Measurements from ENCODE around the gene DRG2.

The DRG2 gene

GRCh38 chr17:18087610-18088491 lies at the start of gene DRG2:
TSS of gene DRG2 (plus strand) at chr17:18087948. CDS start at chr17:18088024, 76 bp downstream.
- DNase-seq = peak; percentile 41

GRCh38 chr17:18038149-18038850 lies 49.4 kb upstream of the DRG2 start:
- DNase-seq = no peak

DNA sequence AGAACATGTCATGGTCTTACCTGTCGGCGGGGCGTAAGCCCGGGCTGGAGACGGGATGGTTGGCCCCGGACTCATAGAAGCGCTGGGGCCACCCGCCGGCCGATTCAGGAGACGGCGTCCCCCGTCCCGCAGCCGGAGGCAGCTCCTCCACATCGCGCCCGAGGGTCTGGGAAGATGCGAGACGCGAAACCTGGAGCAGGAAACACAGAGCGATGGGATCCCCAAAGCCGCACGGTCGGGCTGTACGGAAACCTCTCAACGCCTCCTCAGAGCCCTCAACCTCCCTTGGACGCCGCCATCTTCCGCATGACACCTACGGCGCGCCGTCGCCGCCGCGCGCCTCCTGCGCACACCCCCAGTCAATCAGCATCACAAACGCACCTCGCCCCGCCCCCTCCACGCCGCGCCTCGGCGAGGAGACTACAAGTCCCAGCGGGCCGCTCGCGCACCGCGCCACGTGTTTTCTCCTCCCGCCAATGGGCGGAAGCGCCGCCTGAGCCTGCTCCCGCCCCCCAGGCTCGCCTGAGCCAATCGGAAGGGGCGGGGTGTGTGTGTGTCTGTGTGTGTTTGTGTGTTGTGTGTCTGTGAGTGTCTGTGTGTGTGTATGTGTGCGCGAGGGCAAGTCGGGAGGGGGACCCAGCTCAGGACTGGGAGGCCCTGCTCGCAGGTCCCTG lies 48.8 kb upstream of the DRG2 start, which contains the start of the genes ATPAF2 and GID4:
Gene ATPAF2 (minus strand): TSS at position 308 of the 674 bp plus-strand sequence. CDS start 155 bp downstream, at position 153.
Gene GID4 (plus strand): TSS at position 548 of the 674 bp plus-strand sequence. CDS start 57 bp downstream, at position 605.
- DNase-seq = peak; percentile 80

- DNase-seq = no peak
Observed at GRCh38 chr17:18039535-18040260, 48.0 kb upstream of the DRG2 start.

DNA sequence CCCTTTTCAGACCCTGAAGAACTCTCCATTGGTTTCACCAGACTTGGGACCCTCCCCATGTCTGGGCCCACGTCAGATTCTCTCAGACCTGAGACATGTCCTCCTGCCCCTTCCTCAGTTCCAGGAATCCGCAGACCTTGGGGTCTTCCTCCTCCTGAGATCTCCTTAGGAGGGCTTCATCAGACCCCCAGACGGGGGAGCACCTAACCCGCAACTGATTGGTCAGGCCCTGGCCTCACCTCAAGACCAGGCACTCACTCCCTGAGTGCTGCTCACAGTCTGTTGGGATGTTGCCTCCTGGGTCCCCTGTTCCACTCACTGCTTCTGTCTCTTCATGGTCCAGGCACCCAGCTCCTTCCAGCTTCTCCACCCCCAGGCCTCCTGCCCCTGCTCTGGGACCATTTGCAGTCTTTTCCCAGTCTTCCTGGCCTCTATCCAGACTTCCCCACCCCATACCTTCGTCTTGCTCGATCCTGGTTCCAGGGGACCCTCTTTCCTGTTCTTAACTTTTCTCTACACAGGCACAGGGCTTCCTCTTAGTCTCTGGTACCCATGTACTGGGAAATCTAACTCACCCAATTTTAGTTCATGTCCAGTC lies 47.4 kb upstream of the DRG2 start:
- no peak for DNase-seq

DNA sequence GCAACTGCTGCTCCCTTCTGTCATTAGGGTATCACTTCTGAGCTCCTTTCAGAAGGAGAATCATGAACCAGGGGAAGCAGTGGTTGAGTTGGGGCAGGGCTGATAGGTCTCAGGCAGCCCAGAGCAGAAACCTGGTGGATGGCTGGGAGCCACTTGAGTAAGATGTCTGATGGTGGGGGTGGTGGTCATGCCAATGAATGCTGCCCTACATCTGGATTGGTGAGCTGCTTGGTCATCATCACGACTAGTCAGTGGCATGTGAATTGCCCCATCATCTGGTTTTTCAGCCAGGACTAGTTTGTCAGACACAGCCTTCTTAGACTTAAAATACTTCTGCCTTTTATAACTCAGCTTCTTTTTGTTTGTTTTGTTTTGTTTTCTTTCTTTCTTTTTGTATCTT lies 46.0 kb upstream of the DRG2 start:
- DNase-seq = no peak

- no peak for DNase-seq
Observed at GRCh38 chr17:18042983-18043382, 44.8 kb upstream of the DRG2 start.

- DNase-seq = no peak
Observed at GRCh38 chr17:18043491-18043890, 44.3 kb upstream of the DRG2 start.

- DNase-seq = no peak
Observed at GRCh38 chr17:18044609-18045008, 43.1 kb upstream of the DRG2 start.

DNA sequence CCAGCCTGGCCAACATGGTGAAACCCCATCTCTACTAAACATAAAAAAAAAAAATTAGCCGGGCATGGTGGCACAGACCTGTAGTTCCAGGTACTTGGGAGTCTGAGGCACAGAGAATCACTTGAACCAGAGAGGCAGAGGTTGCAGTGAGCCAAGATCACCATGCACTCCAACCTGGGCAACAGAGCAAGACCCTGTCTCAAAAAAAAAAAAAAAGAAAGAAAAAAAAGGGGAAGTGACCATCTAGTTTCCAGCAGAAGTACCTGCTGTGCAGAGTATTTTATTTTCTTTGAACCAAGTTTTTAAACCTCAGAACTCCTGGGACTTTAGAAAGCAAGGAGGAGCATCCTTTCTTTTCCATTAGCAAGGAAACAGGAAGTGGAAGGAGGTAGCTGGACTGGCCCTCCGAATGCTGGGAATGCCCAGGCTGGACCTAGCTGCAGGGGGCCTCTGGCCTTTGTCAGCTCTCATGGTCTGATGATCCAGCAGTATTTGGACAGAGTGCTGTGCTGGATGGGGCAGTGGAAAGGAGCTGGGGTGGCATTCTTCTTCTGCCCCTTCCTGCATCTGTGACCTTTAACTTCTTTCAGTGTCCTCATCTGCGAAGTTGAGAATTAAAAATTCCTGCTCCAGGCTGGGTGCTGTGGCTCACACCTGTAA lies 41.9 kb upstream of the DRG2 start:
- no peak for DNase-seq

GRCh38 chr17:18055597-18055996 lies 32.2 kb upstream of the DRG2 start:
- DNase-seq = no peak

GRCh38 chr17:18056214-18056613 lies 31.5 kb upstream of the DRG2 start:
- no peak for DNase-seq

- DNase-seq = no peak
Observed at GRCh38 chr17:18059283-18059682, 28.5 kb upstream of the DRG2 start.

DNA sequence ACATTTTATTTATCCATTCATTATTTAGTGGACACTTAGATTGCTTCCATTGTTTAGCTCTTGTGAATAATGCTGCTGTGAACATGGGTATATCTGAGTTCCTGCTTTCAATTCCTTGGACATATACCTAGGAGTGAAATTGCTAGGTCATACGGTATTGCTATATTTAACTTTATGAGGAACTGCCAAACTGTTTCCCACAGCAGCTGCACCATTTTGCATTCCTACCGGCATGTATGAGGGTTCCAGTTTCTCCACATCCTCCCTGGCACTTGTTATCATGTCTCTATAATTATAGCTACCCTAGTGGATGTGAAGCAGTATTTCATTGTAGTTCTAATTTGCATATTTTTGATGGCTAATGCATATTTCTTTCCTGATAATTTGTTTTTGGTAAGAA lies 23.7 kb upstream of the DRG2 start:
- DNase-seq = no peak

- DNase-seq = no peak
Observed at GRCh38 chr17:18065546-18065945, 22.2 kb upstream of the DRG2 start.

- DNase-seq = no peak
Observed at GRCh38 chr17:18066866-18067265, 20.9 kb upstream of the DRG2 start.

- DNase-seq = no peak
Observed at GRCh38 chr17:18069101-18069500, 18.6 kb upstream of the DRG2 start.

DNA sequence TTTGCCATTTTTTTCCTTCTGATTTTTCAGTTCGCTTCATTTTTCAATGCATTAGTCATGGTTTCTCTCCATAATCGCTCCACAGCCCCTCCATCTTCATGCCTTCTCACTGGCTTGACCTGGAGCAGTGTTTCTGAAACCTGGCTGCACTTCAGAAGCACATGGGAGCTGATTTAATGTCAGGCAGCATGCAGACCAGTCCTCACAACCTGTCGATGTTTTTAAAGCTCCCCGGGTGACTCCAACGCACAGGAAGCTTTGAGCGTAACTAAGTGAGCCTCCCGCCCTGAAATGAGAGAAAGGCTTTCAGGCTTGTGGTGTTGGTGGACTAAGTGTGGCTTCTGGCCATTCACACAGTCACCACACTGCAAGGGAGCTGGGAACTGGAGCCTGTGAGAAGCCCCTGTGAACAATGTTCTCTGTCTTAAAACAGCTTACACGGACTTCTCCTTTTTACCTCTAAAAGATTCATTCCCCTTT lies 16.8 kb upstream of the DRG2 start:
- no peak for DNase-seq

- no peak for DNase-seq
Observed at GRCh38 chr17:18071751-18072150, 16.0 kb upstream of the DRG2 start.

GRCh38 chr17:18074566-18075272 lies 13.0 kb upstream of the DRG2 start:
- DNase-seq = no peak

DNA sequence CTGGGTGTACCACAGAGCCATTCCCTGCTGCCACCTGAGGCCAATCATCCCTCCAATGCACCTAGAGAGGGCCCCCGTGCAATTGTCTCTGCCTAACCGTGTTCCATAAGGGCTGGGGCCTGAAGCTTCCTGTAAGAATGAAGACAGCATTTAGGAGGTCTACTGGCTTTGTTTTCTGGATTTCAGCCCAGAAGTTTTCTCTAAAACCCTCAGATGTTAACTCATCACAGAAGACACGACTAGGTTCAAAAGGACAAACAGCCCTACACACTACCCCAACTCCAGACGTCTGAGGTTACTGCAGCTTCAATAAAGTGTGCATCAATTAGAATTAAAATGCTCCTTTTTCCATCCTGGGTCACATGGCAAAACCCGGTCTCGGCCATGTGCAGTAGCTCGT lies 10.8 kb upstream of the DRG2 start:
- DNase-seq = no peak
